Neural progenitor cell (in vitro differentiated cells): ENCODE measurements around the gene FGF4.

Source experiments
- CTCF ChIP-seq: fragments of 200-600 bp; sonication (generic); IDR thresholded peaks from 2 replicates; pipeline ENCODE4 v1.5.1; 2017; ENCODE audit warnings: antibody characterized with exemption, mild to moderate bottlenecking
- EZH2phosphoT487 ChIP-seq: fragments of 200-600 bp; sonication (generic); IDR thresholded peaks from 2 replicates; pipeline ENCODE4 v1.6.1; 2017; ENCODE audit warnings: antibody characterized with exemption

- TF ChIP-seq CTCF (no peak), EZH2phosphoT487 (no peak)
These were observed 3.7 kb downstream of the FGF4 start for GRCh38 chr11:69771466-69771865.
